Panc1 (cell line): ENCODE results near the gene SLC66A3. TPM values are rescaled to one million over a fixed set of nuclear protein-coding genes. Genes with fewer than 3 reads are reported as not detected.

Experiments
- ATAC-seq: fragments of 200-7000 bp; cut with Tn5 transposase; 2 replicates; pipeline ENCODE4 v1.9.1; 2020; ENCODE audit warnings: mild to moderate bottlenecking, moderate library complexity
- BruUV-seq: library from RNA; stranded (reverse); fragments of 400-500 nt; replicated peaks from 2 replicates; lab custom pipeline; 2021; lab: Mats Ljungman, UMichigan
- CTCF ChIA-PET: fragments of 300-600 bp; sonication (Branson Sonifier 250); formaldehyde crosslinking; loops from one replicate; lab custom pipeline; 2022; ENCODE audit warnings: antibody characterized with exemption; lab: Charles Lee
- POLR2A ChIA-PET: fragments of 300-600 bp; sonication (Branson Sonifier 250); formaldehyde crosslinking; loops from one replicate; lab custom pipeline; 2022; ENCODE audit warnings: antibody characterized with exemption; lab: Charles Lee
- DNase-seq: peaks from one replicate; pipeline ENCODE4 v3.0.0-alpha.2; 2010; ENCODE audit warnings: low read depth, low spot score
- H3K27ac ChIP-seq: 2 replicates; pipeline ENCODE4 v1.5.1; 2011; ENCODE audit warnings: mild to moderate bottlenecking, low read length, inconsistent platforms
- H3K27me3 ChIP-seq: fragments of 200-500 bp; sonication (Bioruptor generic); 2 replicates; pipeline ENCODE4 v1.6.0; 2014; ENCODE audit warnings: low read length, inconsistent platforms; ENCODE audit not compliant: control insufficient read depth, insufficient read depth
- H3K36me3 ChIP-seq: fragments of 200-500 bp; sonication (Bioruptor generic); 2 replicates; pipeline ENCODE4 v1.5.1; 2014; ENCODE audit warnings: inconsistent platforms, mild to moderate bottlenecking, low read length, moderate library complexity; ENCODE audit not compliant: control insufficient read depth, insufficient read depth
- H3K4me1 ChIP-seq: 2 replicates; pipeline ENCODE4 v1.5.1; 2011; ENCODE audit warnings: inconsistent platforms, mild to moderate bottlenecking, low read length, moderate library complexity; ENCODE audit not compliant: control insufficient read depth, insufficient read depth
- H3K4me3 ChIP-seq, 2 experiments: 2 replicates each; pipeline ENCODE4 v1.5.1; 2011 to 2012; ENCODE audit warnings: low read depth in 2 of 2, low read length in 2 of 2, mild to moderate bottlenecking in 2 of 2, inconsistent platforms in 1 of 2, moderate library complexity in 1 of 2
- H3K9me3 ChIP-seq: fragments of 200-500 bp; sonication (Bioruptor generic); 2 replicates; pipeline ENCODE4 v1.5.1; 2014; ENCODE audit warnings: low read depth, mild to moderate bottlenecking, inconsistent platforms, low read length, moderate library complexity; ENCODE audit not compliant: control insufficient read depth, insufficient read depth
- POLR2AphosphoS5 ChIP-seq: IDR thresholded peaks from 2 replicates; pipeline ENCODE4 v1.6.1; 2012; ENCODE audit warnings: mild to moderate bottlenecking, low read depth, low read length, moderate library complexity
- SIN3A ChIP-seq: IDR thresholded peaks from 2 replicates; pipeline ENCODE4 v1.6.1; 2012; ENCODE audit warnings: low read depth, mild to moderate bottlenecking, low read length, moderate library complexity, borderline replicate concordance; ENCODE audit not compliant: insufficient read depth
- TCF7L2 ChIP-seq: IDR thresholded peaks from 2 replicates; pipeline ENCODE4 v1.6.1; 2011; ENCODE audit warnings: mild to moderate bottlenecking, low read depth, low read length, inconsistent platforms
- in situ Hi-C: cut with HindIII; loops from 2 replicates; pipeline ENCODE4 v1.10.0; 2016; ENCODE audit warnings: low sequenced_read_pairs, low pct_unique_long_range_greater_than_20kb
- intact Hi-C: fragments of 100-400 bp; cut with micrococcal nuclease; formaldehyde crosslinking; loops from one replicate; pipeline ENCODE4 v1.10.0; 2022; ENCODE audit not compliant: unreplicated experiment
- total RNA-seq: library from RNA; stranded (reverse); gene quantifications from one replicate; pipeline ENCODE4 v1.2.1, GENCODE V29; 2021; ENCODE audit not compliant: unreplicated experiment
- TF ChIP-seq, protein P1 (sequence below), 2 experiments: IDR thresholded peaks; 2 replicates each; pipeline ENCODE4 v1.6.1; 2011 to 2012; ENCODE audit warnings: low read depth in 2 of 2, control low read depth in 1 of 2, low read length in 1 of 2, mild to moderate bottlenecking in 1 of 2, moderate library complexity in 1 of 2; ENCODE audit not compliant: insufficient read depth in 1 of 2
- TF ChIP-seq, protein P2 (sequence below): fragments of 450-650 bp; IDR thresholded peaks from 2 replicates; pipeline ENCODE4 v1.5.1; 2017; ENCODE audit warnings: mild to moderate bottlenecking

SLC66A3 gene
- total RNA-seq, 1 experiment from 2014 or later: 39.1 TPM

DNA sequence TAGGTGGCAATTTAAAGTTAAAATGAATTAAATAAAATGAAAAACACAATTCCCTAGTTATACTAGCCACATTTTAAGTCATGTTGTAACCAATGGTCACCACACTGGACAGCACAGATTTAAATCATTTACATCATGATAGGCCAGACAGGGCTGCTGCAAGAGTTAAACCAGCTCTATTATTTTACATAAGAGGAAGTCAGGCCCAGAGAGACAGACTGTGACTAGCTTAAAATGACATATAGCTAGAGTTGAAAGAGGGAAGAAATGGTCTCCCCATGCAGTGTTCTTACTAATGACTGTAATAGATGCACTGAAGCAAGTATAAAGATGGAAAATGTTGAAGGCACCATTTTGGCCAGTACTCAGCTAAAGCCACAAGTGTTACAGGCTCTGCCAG, 69.6 kb downstream of the SLC66A3 start:
- no TSS peak for BruUV-seq
- Histone ChIP-seq H3K27me3 (no peaks in the 10 kb centered on the region), H3K4me3 (no peak overlapping the region), H3K9me3 (no peaks in the 10 kb centered on the region), H3K36me3 (peaks cover 11% of the 10 kb centered on the region), H3K4me1 (no peaks in the 10 kb centered on the region), H3K27ac (no peak overlapping the region)
- no peak for ATAC-seq
- DNase-seq: no peak
- CTCF ChIA-PET: interaction anchor here (0.5 kb wide), 1 partner anchor 49 kb away, joined by 4 read pairs; no protein-coding TSS in a partner anchor
- TF ChIP-seq, protein P1, sequence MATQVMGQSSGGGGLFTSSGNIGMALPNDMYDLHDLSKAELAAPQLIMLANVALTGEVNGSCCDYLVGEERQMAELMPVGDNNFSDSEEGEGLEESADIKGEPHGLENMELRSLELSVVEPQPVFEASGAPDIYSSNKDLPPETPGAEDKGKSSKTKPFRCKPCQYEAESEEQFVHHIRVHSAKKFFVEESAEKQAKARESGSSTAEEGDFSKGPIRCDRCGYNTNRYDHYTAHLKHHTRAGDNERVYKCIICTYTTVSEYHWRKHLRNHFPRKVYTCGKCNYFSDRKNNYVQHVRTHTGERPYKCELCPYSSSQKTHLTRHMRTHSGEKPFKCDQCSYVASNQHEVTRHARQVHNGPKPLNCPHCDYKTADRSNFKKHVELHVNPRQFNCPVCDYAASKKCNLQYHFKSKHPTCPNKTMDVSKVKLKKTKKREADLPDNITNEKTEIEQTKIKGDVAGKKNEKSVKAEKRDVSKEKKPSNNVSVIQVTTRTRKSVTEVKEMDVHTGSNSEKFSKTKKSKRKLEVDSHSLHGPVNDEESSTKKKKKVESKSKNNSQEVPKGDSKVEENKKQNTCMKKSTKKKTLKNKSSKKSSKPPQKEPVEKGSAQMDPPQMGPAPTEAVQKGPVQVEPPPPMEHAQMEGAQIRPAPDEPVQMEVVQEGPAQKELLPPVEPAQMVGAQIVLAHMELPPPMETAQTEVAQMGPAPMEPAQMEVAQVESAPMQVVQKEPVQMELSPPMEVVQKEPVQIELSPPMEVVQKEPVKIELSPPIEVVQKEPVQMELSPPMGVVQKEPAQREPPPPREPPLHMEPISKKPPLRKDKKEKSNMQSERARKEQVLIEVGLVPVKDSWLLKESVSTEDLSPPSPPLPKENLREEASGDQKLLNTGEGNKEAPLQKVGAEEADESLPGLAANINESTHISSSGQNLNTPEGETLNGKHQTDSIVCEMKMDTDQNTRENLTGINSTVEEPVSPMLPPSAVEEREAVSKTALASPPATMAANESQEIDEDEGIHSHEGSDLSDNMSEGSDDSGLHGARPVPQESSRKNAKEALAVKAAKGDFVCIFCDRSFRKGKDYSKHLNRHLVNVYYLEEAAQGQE (IDR thresholded peaks at IDR 0.05; ENCODE audit: insufficient read depth in 1 of 2, low read depth in 2 of 2, low read length in 1 of 2): no peak
- no peak for TF ChIP-seq POLR2AphosphoS5
- no peak for TF ChIP-seq SIN3A
- TF ChIP-seq, protein P2, sequence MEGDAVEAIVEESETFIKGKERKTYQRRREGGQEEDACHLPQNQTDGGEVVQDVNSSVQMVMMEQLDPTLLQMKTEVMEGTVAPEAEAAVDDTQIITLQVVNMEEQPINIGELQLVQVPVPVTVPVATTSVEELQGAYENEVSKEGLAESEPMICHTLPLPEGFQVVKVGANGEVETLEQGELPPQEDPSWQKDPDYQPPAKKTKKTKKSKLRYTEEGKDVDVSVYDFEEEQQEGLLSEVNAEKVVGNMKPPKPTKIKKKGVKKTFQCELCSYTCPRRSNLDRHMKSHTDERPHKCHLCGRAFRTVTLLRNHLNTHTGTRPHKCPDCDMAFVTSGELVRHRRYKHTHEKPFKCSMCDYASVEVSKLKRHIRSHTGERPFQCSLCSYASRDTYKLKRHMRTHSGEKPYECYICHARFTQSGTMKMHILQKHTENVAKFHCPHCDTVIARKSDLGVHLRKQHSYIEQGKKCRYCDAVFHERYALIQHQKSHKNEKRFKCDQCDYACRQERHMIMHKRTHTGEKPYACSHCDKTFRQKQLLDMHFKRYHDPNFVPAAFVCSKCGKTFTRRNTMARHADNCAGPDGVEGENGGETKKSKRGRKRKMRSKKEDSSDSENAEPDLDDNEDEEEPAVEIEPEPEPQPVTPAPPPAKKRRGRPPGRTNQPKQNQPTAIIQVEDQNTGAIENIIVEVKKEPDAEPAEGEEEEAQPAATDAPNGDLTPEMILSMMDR: no peak
- TF ChIP-seq TCF7L2: no peak
- intact Hi-C loops (no loop called here), in situ Hi-C loops (no loop called here)
- POLR2A ChIA-PET: no interaction called here

DNA sequence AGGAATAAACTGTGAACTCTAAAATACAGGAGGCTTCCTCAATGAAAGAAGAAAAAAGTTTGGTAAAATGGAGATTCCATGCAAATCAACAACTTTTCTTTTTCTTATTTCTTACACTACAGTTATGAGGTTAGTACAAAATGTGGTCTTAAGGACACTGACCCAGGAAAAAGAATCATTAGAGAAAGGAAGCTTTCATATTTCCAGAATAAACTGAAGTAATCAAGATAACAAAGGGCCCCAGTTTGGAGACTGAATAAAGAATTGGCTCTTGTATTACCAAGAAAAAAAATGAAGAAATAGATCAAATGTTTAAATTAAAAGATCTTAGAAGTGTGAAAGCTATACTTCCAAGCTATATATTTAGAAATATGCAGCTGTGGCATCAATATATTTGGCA, 72.3 kb downstream of the SLC66A3 start:
- H3K4me3 ChIP-seq: no peak overlapping the region
- POLR2A ChIA-PET: no interaction called here
- no peaks in the 10 kb centered on the region for H3K9me3 ChIP-seq
- no peak for DNase-seq
- no peak for ATAC-seq
- CTCF ChIA-PET: no interaction called here
- in situ Hi-C loops: no loop called here
- intact Hi-C loops: no loop called here
- H3K27me3 ChIP-seq: no peaks in the 10 kb centered on the region
- TF ChIP-seq, protein P1 (IDR thresholded peaks at IDR 0.05; ENCODE audit: insufficient read depth in 1 of 2, low read depth in 2 of 2, low read length in 1 of 2): no peak
- TF ChIP-seq SIN3A (no peak), POLR2AphosphoS5 (no peak), TCF7L2 (no peak)
- TF ChIP-seq, protein P2: no peak
- H3K27ac ChIP-seq: no peak overlapping the region
- no peaks in the 10 kb centered on the region for H3K4me1 ChIP-seq
- BruUV-seq: no TSS peak
- no peaks in the 10 kb centered on the region; the same call in 1 of the 2 replicates for H3K36me3 ChIP-seq

Other genes starting within 250 kb of the SLC66A3 start
- 0.39 TPM for gene KCNF1, start 243.5 kb upstream of the SLC66A3 start, total RNA-seq
- 47.9 TPM for gene ROCK2, start 189.2 kb downstream of the SLC66A3 start, total RNA-seq